Panc1 (cell line): Measurements from ENCODE around the gene IGLON5. TPM values are rescaled to one million over a fixed set of nuclear protein-coding genes. Genes with fewer than 3 reads are reported as not detected.

Source experiments
- ATAC-seq: fragments of 200-7000 bp; cut with Tn5 transposase; 2 replicates; pipeline ENCODE4 v1.9.1; 2020; ENCODE audit warnings: mild to moderate bottlenecking, moderate library complexity
- BruUV-seq: library from RNA; stranded (reverse); fragments of 400-500 nt; replicated peaks from 2 replicates; lab custom pipeline; 2021; lab: Mats Ljungman, UMichigan
- CTCF ChIA-PET: fragments of 300-600 bp; sonication (Branson Sonifier 250); formaldehyde crosslinking; loops from one replicate; lab custom pipeline; 2022; ENCODE audit warnings: antibody characterized with exemption; lab: Charles Lee
- POLR2A ChIA-PET: fragments of 300-600 bp; sonication (Branson Sonifier 250); formaldehyde crosslinking; loops from one replicate; lab custom pipeline; 2022; ENCODE audit warnings: antibody characterized with exemption; lab: Charles Lee
- DNase-seq: peaks from one replicate; pipeline ENCODE4 v3.0.0-alpha.2; 2010; ENCODE audit warnings: low read depth, low spot score
- H3K27ac ChIP-seq: 2 replicates; pipeline ENCODE4 v1.5.1; 2011; ENCODE audit warnings: mild to moderate bottlenecking, low read length, inconsistent platforms
- H3K27me3 ChIP-seq: fragments of 200-500 bp; sonication (Bioruptor generic); 2 replicates; pipeline ENCODE4 v1.6.0; 2014; ENCODE audit warnings: low read length, inconsistent platforms; ENCODE audit not compliant: control insufficient read depth, insufficient read depth
- H3K36me3 ChIP-seq: fragments of 200-500 bp; sonication (Bioruptor generic); 2 replicates; pipeline ENCODE4 v1.5.1; 2014; ENCODE audit warnings: inconsistent platforms, mild to moderate bottlenecking, low read length, moderate library complexity; ENCODE audit not compliant: control insufficient read depth, insufficient read depth
- H3K4me1 ChIP-seq: 2 replicates; pipeline ENCODE4 v1.5.1; 2011; ENCODE audit warnings: inconsistent platforms, mild to moderate bottlenecking, low read length, moderate library complexity; ENCODE audit not compliant: control insufficient read depth, insufficient read depth
- H3K4me3 ChIP-seq, 2 experiments: 2 replicates each; pipeline ENCODE4 v1.5.1; 2011 to 2012; ENCODE audit warnings: low read depth in 2 of 2, low read length in 2 of 2, mild to moderate bottlenecking in 2 of 2, inconsistent platforms in 1 of 2, moderate library complexity in 1 of 2
- H3K9me3 ChIP-seq: fragments of 200-500 bp; sonication (Bioruptor generic); 2 replicates; pipeline ENCODE4 v1.5.1; 2014; ENCODE audit warnings: low read depth, mild to moderate bottlenecking, inconsistent platforms, low read length, moderate library complexity; ENCODE audit not compliant: control insufficient read depth, insufficient read depth
- CTCF ChIP-seq: fragments of 450-650 bp; IDR thresholded peaks from 2 replicates; pipeline ENCODE4 v1.5.1; 2017; ENCODE audit warnings: mild to moderate bottlenecking
- POLR2AphosphoS5 ChIP-seq: IDR thresholded peaks from 2 replicates; pipeline ENCODE4 v1.6.1; 2012; ENCODE audit warnings: mild to moderate bottlenecking, low read depth, low read length, moderate library complexity
- REST ChIP-seq, 2 experiments: IDR thresholded peaks; 2 replicates each; pipeline ENCODE4 v1.6.1; 2011 to 2012; ENCODE audit warnings: low read depth in 2 of 2, control low read depth in 1 of 2, low read length in 1 of 2, mild to moderate bottlenecking in 1 of 2, moderate library complexity in 1 of 2; ENCODE audit not compliant: insufficient read depth in 1 of 2
- SIN3A ChIP-seq: IDR thresholded peaks from 2 replicates; pipeline ENCODE4 v1.6.1; 2012; ENCODE audit warnings: low read depth, mild to moderate bottlenecking, low read length, moderate library complexity, borderline replicate concordance; ENCODE audit not compliant: insufficient read depth
- TCF7L2 ChIP-seq: IDR thresholded peaks from 2 replicates; pipeline ENCODE4 v1.6.1; 2011; ENCODE audit warnings: mild to moderate bottlenecking, low read depth, low read length, inconsistent platforms
- in situ Hi-C: cut with HindIII; loops from 2 replicates; pipeline ENCODE4 v1.10.0; 2016; ENCODE audit warnings: low sequenced_read_pairs, low pct_unique_long_range_greater_than_20kb
- intact Hi-C: fragments of 100-400 bp; cut with micrococcal nuclease; formaldehyde crosslinking; loops from one replicate; pipeline ENCODE4 v1.10.0; 2022; ENCODE audit not compliant: unreplicated experiment
- total RNA-seq: library from RNA; stranded (reverse); gene quantifications from one replicate; pipeline ENCODE4 v1.2.1, GENCODE V29; 2021; ENCODE audit not compliant: unreplicated experiment

The IGLON5 gene
- total RNA-seq, 1 experiment from 2014 or later = 0.13 TPM

- intact Hi-C loops (no loop called here), in situ Hi-C loops (no loop called here)
- no peak for ATAC-seq
- DNase-seq = no peak
- H3K27me3 ChIP-seq = no peaks in the 10 kb centered on the region
- ChIA-PET POLR2A (no interaction called here), CTCF (no interaction called here)
- peaks cover 8% of the 10 kb centered on the region; the same call in 1 of the 2 replicates for H3K36me3 ChIP-seq
- no peaks in the 10 kb centered on the region for H3K9me3 ChIP-seq
- TF ChIP-seq POLR2AphosphoS5 = no peak
- no peak for TF ChIP-seq REST (IDR thresholded peaks at IDR 0.05; ENCODE audit: insufficient read depth in 1 of 2, low read depth in 2 of 2, low read length in 1 of 2)
- no peak for TF ChIP-seq CTCF
- no peak for TF ChIP-seq TCF7L2
- TF ChIP-seq SIN3A = no peak
- no TSS peak for BruUV-seq
- peaks cover 13% of the 10 kb centered on the region for H3K4me1 ChIP-seq
- H3K4me3 ChIP-seq = no peak overlapping the region
- no peak overlapping the region for H3K27ac ChIP-seq
Measured at GRCh38 chr19:51364200-51365106, 53.0 kb downstream of the IGLON5 start.

- intact Hi-C loops (no loop called here), in situ Hi-C loops (no loop called here)
- DNase-seq (no peak), ATAC-seq (no peak)
- Histone ChIP-seq H3K27ac (peak overlapping the region; percentile 95), H3K4me1 (peaks cover 13% of the 10 kb centered on the region), H3K4me3 (peak overlapping the region; percentile 77 to 83), H3K9me3 (no peaks in the 10 kb centered on the region), H3K36me3 (peaks cover 8% of the 10 kb centered on the region; the same call in 1 of the 2 replicates), H3K27me3 (no peaks in the 10 kb centered on the region)
- no peak for TF ChIP-seq POLR2AphosphoS5
- no peak for TF ChIP-seq TCF7L2
- no peak for TF ChIP-seq SIN3A
- TF ChIP-seq CTCF = no peak
- no peak for TF ChIP-seq REST (IDR thresholded peaks at IDR 0.05; ENCODE audit: insufficient read depth in 1 of 2, low read depth in 2 of 2, low read length in 1 of 2)
- BruUV-seq = no TSS peak
- ChIA-PET POLR2A (interaction anchor here (0.6 kb wide), 1 partner anchor 77 kb away, joined by 3 read pairs; no protein-coding TSS in a partner anchor), CTCF (no interaction called here)
Measured at GRCh38 chr19:51365211-51365964, 53.9 kb downstream of the IGLON5 start.
